HuH-7.5 (cell line): ENCODE results near the gene TPH1.

Source experiments
- DNase-seq: peaks from one replicate; pipeline ENCODE4 v3.0.0; 2011; ENCODE audit warnings: low spot score

Gene TPH1

GRCh38 chr11:18046116-18046777 lies at the start of gene TPH1:
TPH1 (minus strand) TSS chr11:18046269; CDS start chr11:18040762, 5,507 bp downstream.
- peak; percentile 34 for DNase-seq

DNA sequence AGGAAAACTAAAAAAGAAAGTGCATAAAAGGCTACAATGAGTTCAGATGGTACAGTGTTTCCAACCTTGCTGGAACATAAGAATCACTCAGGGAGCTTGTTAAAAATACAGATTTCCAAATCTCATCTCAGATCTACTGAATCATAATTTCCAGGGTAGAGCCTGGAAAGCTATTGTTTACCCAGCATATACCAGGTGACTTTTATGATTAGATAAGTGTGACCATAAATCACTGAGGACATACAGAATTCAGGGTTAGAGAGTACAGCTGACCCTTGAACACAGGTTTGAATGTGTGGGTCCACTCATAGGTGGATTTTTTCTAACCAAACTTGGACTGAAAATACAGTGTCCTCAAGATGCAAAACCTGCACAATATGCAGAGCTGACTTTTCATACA lies 47.9 kb upstream of the TPH1 start:
- no peak for DNase-seq

- DNase-seq = no peak
Observed at GRCh38 chr11:18091731-18092130, 45.7 kb upstream of the TPH1 start.

DNA sequence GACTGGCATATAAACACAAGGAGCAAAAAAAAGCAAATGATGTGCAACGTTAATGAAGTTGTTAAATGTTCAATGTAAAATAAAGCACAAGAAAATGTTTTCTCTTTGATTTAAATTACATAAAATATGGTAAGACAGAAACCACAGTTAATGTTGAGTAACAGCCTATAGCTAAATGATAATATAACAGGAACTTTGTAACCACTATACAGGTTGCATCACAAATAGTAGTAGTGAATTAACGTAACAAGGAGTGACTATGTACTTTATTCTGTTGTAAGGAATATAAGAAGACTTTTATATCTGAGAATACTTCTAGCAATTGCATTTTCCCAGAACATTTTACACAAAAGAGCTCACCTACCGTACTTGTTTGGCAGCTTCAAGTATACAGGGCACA lies 42.9 kb upstream of the TPH1 start:
- DNase-seq = no peak

DNA sequence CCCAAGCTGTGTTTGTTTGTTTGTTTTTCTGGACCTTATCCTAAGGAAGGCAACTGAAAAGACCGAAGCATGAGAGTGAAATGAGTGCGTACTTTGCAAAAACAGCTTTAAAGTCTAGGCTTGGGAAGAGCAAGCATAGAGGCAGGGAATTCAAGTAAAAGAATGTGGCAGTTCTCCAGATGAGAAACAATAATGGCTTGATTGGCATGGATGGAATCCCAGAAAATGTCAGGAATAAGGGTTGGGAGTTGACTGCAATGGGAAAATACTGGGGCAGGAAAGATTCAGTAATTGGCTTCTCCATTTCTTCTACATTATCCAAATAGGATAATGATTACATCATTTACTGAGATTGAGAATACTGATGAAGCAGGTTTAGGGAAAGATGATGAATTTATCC lies 42.3 kb upstream of the TPH1 start:
- DNase-seq = no peak

GRCh38 chr11:18081551-18081950 lies 35.5 kb upstream of the TPH1 start:
- DNase-seq = no peak

GRCh38 chr11:18080451-18080850 lies 34.4 kb upstream of the TPH1 start:
- no peak for DNase-seq

GRCh38 chr11:18078909-18079308 lies 32.8 kb upstream of the TPH1 start:
- no peak for DNase-seq

- DNase-seq = no peak
Observed at GRCh38 chr11:18075444-18075843, 29.4 kb upstream of the TPH1 start.

DNA sequence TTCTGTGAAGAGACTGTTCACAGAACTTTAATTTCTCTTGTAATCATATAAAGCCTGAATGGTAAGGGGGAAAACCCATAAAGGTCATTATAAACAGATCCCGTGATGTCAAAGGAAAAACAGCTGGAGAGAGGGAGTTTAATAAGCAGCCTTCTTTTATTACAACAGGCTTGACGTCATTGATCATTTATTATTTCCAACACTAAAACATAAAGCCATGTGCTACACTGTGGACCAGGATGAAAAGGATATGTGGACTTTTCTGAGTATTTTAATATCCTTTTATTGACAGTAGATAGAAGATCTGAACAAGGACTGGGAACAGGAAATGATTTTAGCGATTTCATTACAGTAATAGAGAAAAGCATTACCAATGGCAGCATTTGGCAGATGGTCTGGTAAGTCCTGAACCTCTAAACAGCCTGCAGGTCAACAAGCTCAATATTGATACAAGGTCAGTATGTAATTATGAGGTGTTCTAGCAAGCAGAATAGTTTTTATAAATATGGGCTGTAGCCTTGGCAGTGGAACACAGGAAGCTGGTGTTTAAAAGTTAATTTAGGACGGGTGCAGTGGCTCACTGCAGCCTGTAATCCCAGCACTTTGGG lies 25.1 kb upstream of the TPH1 start:
- no peak for DNase-seq

- DNase-seq = no peak
Observed at GRCh38 chr11:18067372-18067771, 21.3 kb upstream of the TPH1 start.

GRCh38 chr11:18066626-18067025 lies 20.6 kb upstream of the TPH1 start:
- DNase-seq = no peak

DNA sequence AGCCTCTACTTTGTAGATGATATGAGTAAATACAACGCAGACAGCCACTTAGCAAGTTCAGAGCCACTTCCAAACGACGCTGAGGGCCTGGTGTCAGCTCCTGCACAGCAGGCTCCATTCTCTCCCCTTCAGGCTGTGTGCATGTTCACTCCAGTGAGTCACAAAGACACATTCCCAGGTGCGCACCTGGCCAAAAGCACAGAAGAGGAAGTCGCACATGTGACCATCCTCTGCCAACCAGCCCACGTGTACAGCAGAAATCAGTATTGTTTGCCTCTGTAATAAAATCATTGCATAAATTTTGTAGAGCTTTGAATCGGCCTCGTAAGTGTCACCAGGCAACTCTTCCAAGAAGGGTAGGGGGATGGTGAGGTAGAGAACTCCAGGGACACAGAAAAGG lies 19.5 kb upstream of the TPH1 start:
- DNase-seq = no peak

DNA sequence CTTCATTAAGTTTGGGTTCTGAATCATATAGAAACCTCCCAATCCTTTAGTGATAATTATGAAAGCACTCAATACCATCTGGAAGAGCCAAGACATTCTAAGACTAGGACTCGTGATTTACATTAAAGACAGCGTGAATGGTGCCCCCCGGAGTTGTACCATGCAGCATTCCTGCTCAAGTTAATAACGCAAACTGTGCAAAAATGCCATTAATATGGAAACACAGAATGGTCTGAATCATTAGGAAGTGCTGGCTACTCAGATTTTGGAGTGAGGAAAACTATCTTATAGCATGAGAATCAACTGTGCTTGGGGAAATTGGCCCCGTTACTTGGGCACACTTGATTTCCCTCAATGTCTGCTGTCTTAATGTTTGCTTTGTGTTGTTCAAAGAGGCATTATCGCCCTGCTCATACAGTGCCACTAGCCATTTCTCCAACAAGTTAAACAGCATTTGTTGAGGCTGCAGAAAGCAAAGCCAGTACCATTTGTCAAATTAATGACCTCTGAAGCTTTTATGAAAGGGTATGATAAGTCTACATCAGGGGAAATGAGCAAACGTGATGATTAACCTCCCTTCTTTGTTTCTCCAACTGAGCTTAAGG lies 18.5 kb upstream of the TPH1 start:
- DNase-seq = no peak

DNA sequence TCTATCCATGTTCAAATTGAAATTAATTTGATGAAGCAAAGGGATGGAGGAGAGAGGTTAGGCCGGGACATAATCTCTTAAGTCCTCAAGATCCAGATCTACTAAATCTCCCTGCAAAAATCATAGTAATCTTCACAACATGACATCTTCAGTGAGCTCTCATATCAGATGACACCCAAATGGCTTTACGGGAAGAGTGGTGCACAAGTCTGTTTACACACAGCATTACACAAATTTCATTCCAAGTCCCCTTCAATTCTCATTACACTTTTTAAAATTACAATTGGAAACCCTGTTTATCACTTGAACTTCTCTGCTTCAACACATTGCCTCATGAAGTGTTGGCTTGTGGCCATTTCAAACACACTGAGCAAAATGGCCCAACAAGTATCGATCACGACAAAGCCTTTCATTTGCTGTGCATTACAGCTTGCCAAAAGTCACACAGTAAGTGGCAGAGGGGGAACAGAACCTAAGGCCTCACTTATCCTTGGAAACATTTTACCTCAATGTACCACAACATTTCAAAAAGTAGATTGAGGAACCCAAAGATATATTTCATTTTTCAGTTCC lies 17.9 kb upstream of the TPH1 start:
- DNase-seq = no peak

- DNase-seq = no peak
Observed at GRCh38 chr11:18063125-18063524, 17.1 kb upstream of the TPH1 start.

DNA sequence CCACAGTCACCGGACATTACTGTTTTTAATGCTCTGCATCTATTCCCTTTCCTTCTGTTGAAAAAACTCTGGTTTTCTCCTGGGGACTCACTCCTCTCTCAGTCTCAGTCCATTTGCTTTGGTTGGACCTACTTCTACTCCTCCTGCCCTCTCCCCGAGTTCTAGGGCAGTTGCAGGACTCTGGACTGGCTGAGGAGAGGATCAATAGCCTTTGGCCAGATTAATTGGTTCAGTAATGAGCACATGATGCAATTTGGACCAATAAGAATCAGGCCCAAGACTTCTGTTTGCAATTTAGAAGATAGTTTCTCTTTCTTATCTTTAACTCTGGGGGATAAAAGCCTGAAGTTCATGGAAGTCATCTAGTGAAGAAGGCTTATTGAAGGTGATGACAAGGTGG lies 15.3 kb upstream of the TPH1 start:
- DNase-seq = no peak

GRCh38 chr11:18056561-18057181 lies 10.6 kb upstream of the TPH1 start:
- no peak for DNase-seq

DNA sequence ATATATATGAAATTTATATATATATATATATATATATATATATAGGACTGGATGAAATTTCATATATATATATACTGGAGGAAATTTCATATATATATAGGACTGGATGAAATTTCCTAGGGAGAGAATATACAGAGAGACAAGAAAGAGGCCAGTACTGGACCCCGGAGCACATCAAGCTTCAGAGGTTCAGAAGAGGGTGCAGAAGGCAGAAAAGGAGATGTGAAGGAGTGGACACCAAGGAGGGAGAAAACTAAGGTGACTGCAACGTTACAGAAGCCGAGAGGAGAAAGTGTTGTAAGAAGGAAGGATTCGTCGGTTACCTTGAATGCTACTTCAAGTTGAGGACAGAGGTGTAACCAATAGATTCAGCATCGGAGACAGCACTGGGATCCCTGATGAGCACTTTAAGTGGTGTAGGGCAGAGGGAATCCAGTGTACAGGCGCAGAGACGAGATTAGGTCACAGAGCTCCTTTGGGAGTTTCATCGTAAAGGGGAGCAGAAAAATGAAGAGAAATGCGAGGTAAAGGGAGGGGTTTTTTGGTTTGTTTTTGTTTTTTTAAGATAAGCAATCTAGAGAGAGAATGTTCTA lies 8.5 kb upstream of the TPH1 start:
- DNase-seq = no peak

DNA sequence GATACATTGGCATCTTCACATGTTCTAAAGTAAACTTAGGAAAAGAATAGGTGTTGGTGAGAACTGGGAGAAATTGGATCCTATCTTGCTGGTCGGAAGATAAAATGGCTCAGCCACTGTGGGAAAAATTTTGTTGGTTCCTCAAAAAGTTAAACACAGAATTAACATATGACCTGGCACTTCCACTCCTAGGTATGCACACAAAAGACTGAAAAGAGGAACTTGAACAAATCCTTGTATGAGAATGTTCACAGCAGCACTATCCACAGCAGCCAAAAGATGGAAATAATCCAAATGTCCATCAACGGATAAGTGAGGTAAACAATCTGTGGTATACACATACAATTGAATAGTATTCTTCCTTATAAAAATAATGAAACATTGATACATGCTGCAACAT lies 4.8 kb upstream of the TPH1 start:
- DNase-seq = no peak

DNA sequence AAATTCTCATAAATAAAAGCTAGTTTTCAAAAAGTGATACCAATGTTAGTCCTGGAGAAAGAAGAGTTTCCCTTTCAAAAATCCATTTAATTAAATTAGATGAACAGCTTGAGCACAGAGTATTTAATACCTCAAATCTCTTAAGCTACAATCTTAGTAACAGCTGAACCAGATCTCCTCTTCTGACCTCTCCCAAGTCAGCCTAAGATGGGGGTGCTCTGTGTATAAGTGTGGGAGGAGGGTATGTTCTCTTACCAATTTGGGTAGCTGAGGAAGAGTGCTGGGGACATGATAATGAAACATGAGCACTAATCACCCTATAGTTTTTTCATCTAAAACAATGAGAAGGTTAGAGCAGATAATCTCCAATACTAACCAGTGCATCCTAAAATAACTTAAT lies 9.6 kb downstream of the TPH1 start:
- no peak for DNase-seq

DNA sequence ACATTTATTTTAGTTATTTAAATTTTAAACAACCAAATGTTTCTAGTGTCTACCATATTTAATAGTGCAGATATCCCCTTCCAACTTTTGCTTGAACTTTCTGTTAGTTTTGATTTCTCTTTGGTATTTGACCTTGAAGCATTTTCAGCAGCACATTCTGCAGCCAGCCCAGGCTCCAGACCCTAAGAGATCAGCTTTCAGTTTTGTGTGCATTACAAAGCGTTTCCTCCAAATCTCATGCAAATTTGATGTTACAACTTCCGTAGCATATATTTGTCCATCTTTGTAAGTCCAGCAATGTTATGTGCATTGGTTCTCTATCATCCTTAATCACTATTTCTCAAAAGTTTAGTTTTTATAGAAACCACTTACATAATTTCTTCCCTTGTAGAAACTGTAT lies 18.6 kb downstream of the TPH1 start:
- DNase-seq = no peak

DNA sequence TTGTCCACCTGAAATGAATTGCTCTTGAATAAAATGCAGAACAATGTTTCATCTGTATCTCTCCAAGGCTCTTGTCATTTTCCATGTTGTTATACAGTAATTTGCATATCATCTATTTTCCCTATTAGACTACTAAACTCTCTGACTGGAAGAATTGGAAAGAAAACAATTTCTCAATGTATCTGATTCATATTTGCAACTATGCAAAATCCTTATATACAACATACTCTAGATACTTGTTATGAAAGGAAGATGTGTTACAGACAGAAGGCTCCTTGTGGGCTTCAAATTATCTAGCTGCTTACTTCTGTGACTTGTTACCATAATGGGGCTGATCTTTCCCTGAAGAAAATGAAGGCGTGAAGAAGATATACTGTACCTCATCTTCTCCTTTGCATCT lies 23.6 kb downstream of the TPH1 start:
- DNase-seq = no peak
